Chondrocyte (in vitro differentiated cells): ENCODE data around the gene OR14I1. TPM values are rescaled to one million over a fixed set of nuclear protein-coding genes. Genes with fewer than 3 reads are reported as not detected.

Experiments
- DNase-seq: peaks from one replicate; pipeline ENCODE4 v3.0.0; 2021; ENCODE audit warnings: mixed read lengths, low spot score
- H3K27ac Mint-ChIP-seq: one replicate; pipeline ENCODE4 v1.8.0; 2021; ENCODE audit warnings: mild to moderate bottlenecking, moderate library complexity, mixed read lengths; ENCODE audit not compliant: unreplicated experiment
- H3K27me3 Mint-ChIP-seq: 2 replicates; pipeline ENCODE4 v1.8.0; 2021; ENCODE audit warnings: low read depth, mixed read lengths
- H3K36me3 Mint-ChIP-seq: 2 replicates; pipeline ENCODE4 v1.8.0; 2021; ENCODE audit warnings: low read depth, mixed read lengths
- H3K4me1 Mint-ChIP-seq: 2 replicates; pipeline ENCODE4 v1.8.0; 2021; ENCODE audit warnings: low read depth, mild to moderate bottlenecking, mixed read lengths
- H3K4me3 Mint-ChIP-seq: one replicate; pipeline ENCODE4 v1.8.0; 2021; ENCODE audit warnings: mild to moderate bottlenecking, moderate library complexity, mixed read lengths; ENCODE audit not compliant: unreplicated experiment
- H3K9me3 Mint-ChIP-seq: 2 replicates; pipeline ENCODE4 v1.8.0; 2021; ENCODE audit warnings: low read depth, mixed read lengths
- total RNA-seq: library from RNA; stranded (reverse); gene quantifications from 3 replicates; pipeline ENCODE4 v1.2.1, GENCODE V29; 2021
- TF ChIP-seq, protein P1 (sequence below): fragments of 200-600 bp; sonication (generic); IDR thresholded peaks from 2 replicates; pipeline ENCODE4 v1.5.0; 2021; ENCODE audit warnings: antibody characterized with exemption, mild to moderate bottlenecking, moderate library complexity

Gene OR14I1
- total RNA-seq, 1 donor from 2014 or later, result not detected

DNA sequence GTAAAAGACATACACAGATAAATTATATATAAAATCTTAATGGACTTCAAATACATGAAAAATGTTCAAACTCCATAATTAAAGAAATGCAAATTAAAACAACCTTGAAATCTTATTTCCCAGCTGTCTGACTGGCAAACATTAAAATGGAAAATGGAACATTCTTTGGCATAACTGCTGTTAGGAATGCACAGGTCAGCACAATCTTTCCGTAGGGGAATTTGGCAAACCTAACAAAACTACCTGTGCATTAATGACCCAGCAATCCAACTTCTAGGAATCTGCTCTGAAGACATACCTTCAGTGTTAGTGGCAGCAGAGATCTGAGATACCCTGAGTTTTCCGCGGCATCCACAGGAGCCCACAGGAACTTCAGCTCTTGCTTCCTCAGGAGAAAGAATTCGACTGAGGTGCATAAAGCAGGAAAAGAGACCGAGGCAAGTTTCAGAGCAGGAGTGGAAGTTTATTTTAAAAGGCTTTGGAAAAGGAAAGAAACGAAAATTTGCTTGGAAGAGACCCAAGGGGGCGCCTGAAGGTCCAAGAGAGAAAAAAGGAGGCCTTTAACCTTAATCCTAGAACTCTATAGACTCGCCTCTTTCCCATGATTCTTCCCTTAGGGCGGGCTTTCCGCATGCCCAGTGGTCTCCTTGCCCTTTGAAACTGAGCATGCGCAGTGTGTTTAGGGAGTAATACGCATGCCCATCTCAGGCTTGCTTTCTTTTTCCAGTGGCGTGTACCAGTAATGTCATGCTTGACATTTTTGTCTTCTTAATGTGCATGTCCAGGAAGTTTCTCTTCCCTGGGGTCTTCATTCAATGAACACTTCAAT lies 28.2 kb upstream of the OR14I1 start:
- Mint-ChIP-seq H3K4me3 (no peak overlapping the region), H3K9me3 (peaks cover 36% of the 10 kb centered on the region)
- no peak for DNase-seq

DNA sequence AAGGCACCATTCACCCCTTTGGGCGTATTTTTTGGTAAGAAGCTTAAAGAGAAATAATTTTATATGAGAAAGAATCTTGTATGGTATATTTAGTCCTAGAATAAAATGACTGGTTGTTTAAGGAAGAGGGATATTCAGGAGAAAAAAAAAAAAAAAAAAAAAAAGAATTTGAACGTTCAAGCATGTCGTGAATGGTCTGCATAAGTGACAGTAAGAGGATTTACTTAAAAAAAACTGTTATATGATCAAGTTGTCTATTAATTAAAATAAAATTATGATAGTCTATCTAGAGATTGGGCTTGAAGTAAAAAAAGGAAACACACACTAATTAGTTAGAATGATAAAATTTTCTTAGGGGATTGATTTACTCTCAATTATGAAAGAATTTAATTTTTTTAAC lies 11.7 kb upstream of the OR14I1 start:
- Mint-ChIP-seq H3K36me3 (no peaks in the 10 kb centered on the region), H3K27me3 (no peaks in the 10 kb centered on the region), H3K27ac (no peak overlapping the region), H3K9me3 (peaks cover 53% of the 10 kb centered on the region), H3K4me1 (no peaks in the 10 kb centered on the region), H3K4me3 (no peak overlapping the region)
- TF ChIP-seq, protein P1, sequence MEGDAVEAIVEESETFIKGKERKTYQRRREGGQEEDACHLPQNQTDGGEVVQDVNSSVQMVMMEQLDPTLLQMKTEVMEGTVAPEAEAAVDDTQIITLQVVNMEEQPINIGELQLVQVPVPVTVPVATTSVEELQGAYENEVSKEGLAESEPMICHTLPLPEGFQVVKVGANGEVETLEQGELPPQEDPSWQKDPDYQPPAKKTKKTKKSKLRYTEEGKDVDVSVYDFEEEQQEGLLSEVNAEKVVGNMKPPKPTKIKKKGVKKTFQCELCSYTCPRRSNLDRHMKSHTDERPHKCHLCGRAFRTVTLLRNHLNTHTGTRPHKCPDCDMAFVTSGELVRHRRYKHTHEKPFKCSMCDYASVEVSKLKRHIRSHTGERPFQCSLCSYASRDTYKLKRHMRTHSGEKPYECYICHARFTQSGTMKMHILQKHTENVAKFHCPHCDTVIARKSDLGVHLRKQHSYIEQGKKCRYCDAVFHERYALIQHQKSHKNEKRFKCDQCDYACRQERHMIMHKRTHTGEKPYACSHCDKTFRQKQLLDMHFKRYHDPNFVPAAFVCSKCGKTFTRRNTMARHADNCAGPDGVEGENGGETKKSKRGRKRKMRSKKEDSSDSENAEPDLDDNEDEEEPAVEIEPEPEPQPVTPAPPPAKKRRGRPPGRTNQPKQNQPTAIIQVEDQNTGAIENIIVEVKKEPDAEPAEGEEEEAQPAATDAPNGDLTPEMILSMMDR, result no peak
- no peak for DNase-seq

More for the DNA sequence above, 28.2 kb upstream of the OR14I1 start:
- no peaks in the 10 kb centered on the region for H3K27me3 Mint-ChIP-seq
- TF ChIP-seq, protein P1, result no peak
- H3K36me3 Mint-ChIP-seq, result no peaks in the 10 kb centered on the region
- H3K27ac Mint-ChIP-seq, result no peak overlapping the region
- H3K4me1 Mint-ChIP-seq, result no peaks in the 10 kb centered on the region

DNA sequence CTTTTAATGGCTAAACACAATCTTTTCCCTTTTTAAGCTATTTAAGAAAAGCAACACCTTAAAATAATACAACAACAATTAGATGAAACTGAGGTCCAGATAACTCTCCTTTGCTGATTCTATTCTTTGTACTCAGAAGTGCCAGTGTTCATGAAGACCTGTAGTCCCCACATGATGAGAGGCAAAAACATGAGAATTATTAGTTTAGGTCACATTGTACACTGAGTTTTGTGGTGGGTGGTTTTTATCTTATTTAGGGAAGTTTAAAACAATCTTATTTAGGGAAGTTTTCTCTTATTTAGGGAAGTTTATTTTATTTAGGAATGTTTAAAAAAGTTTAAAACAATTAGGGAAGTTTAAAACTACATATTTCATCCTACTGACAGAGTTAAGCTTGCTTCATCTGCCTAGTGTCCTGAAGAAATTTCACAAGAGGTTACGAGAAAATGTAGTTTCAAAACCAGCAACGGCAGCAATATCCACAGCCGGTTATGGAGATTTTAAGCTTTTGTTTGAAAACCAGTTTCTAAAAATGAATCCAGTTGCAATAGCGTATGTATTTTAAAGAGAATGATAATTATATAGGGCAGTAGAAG lies 7.8 kb upstream of the OR14I1 start:
- no peaks in the 10 kb centered on the region for H3K27me3 Mint-ChIP-seq

DNA sequence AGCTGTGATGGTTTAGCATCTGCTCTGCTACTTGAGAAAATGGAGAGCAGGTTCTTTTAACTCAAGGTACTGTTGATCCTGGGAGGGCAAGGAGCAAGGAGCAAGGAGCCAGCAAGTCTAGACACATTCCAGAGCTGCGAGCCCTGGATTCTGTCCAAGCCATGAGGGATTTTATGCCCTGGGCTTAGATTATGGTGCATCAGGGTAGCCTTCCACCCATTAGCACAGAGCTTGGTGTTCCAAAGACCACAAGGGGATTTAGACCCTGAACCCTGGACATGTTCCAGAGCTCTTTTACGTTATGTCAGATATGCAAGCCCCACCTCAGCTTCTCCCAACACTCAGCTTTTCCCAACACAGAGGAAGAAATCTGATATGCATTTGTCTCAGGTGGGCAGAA lies 2.0 kb upstream of the OR14I1 start:
- peaks cover 30% of the 10 kb centered on the region for H3K9me3 Mint-ChIP-seq
- H3K4me1 Mint-ChIP-seq, result no peaks in the 10 kb centered on the region
- DNase-seq, result no peak
- no peak overlapping the region for H3K27ac Mint-ChIP-seq
- no peaks in the 10 kb centered on the region for H3K27me3 Mint-ChIP-seq
- no peaks in the 10 kb centered on the region for H3K36me3 Mint-ChIP-seq
- H3K4me3 Mint-ChIP-seq, result no peak overlapping the region
- TF ChIP-seq, protein P1, result no peak

More for the DNA sequence above, 7.8 kb upstream of the OR14I1 start:
- Mint-ChIP-seq H3K36me3 (no peaks in the 10 kb centered on the region), H3K4me3 (no peak overlapping the region), H3K9me3 (peaks cover 48% of the 10 kb centered on the region), H3K4me1 (no peaks in the 10 kb centered on the region), H3K27ac (no peak overlapping the region)
- TF ChIP-seq, protein P1, result no peak
- DNase-seq, result no peak

DNA sequence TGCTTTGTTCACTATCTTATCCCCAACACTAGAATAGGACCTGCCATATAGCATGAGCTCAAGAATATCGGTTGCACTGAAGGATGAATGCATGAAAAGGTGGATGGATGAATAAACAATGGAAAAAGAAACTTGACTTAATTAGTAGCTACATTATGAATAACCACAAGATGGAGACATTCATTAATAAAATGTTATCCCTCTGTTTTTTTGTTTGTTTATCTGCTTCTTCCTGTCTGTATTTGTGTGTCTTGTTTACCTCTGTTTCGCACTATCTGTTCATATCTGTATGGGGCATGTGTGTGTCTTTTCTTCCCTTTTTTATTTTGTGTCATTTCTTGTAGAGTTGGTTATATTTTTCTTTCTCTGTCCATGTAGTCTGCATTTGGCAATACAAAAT lies 1.1 kb upstream of the OR14I1 start:
- Mint-ChIP-seq H3K4me3 (no peak overlapping the region), H3K27me3 (no peaks in the 10 kb centered on the region), H3K36me3 (no peaks in the 10 kb centered on the region), H3K9me3 (peaks cover 29% of the 10 kb centered on the region), H3K27ac (no peak overlapping the region), H3K4me1 (no peaks in the 10 kb centered on the region)
- DNase-seq, result no peak
- TF ChIP-seq, protein P1, result no peak
